HG02981 (cell line): ENCODE measurements around the gene LRRC52.
A peak's percentile ranks its signal among the peaks of the same experiment; 100 is the strongest.
"Not testable (repeated sequence)": the region's sequence is repeated elsewhere in the genome, so short reads cannot be mapped to it uniquely, and the experiment has no call there.

Experiments
- ATAC-seq: cut with Tn5 transposase; IDR thresholded peaks from one replicate; pipeline ENCODE4 v1.9.1; 2021; ENCODE audit warnings: mild to moderate bottlenecking, moderate library complexity; ENCODE audit not compliant: unreplicated experiment

LRRC52 gene

GRCh38 chr1:165580931-165581871 is 37.4 kb downstream of the LRRC52 start:
- no peak for ATAC-seq

- no peak for ATAC-seq
Observed at GRCh38 chr1:165581926-165582325, 38.1 kb downstream of the LRRC52 start.

GRCh38 chr1:165586398-165586797 is 42.6 kb downstream of the LRRC52 start:
- no peak for ATAC-seq

GRCh38 chr1:165591391-165591790 is 47.6 kb downstream of the LRRC52 start:
- ATAC-seq: not testable (repeated sequence)

GRCh38 chr1:165592945-165593823 is 49.4 kb downstream of the LRRC52 start:
- ATAC-seq: no peak

GRCh38 chr1:165595246-165595938 is 51.6 kb downstream of the LRRC52 start:
- ATAC-seq: no peak

GRCh38 chr1:165597883-165598675 is 54.3 kb downstream of the LRRC52 start:
- peak; percentile 97 for ATAC-seq

- ATAC-seq: no peak
Observed at GRCh38 chr1:165598676-165599059, 54.9 kb downstream of the LRRC52 start.

- no peak for ATAC-seq
Observed at GRCh38 chr1:165600793-165601192, 57.0 kb downstream of the LRRC52 start.

- ATAC-seq: no peak
Observed at GRCh38 chr1:165603810-165604209, 60.0 kb downstream of the LRRC52 start.

GRCh38 chr1:165605246-165605645 is 61.4 kb downstream of the LRRC52 start:
- no peak for ATAC-seq

GRCh38 chr1:165606676-165607075 is 62.9 kb downstream of the LRRC52 start:
- ATAC-seq: not testable (repeated sequence)

- no peak for ATAC-seq
Observed at GRCh38 chr1:165610866-165611265, 67.1 kb downstream of the LRRC52 start.

- ATAC-seq: no peak
Observed at GRCh38 chr1:165612062-165612461, 68.3 kb downstream of the LRRC52 start.
